HEK293 (cell line): ENCODE measurements around the gene MCAT.

Experiments used
- BCL11A ChIP-seq: fragments of 450-650 bp; formaldehyde crosslinking; IDR thresholded peaks from 2 replicates; pipeline ENCODE4 v1.5.1; 2016; ENCODE audit warnings: low read depth, missing biosample characterization, missing genetic modification characterization
- BCL11B ChIP-seq: fragments of 450-650 bp; formaldehyde crosslinking; IDR thresholded peaks from 2 replicates; pipeline ENCODE4 v1.5.1; 2016; ENCODE audit warnings: low read depth, missing biosample characterization, missing genetic modification characterization
- KLF1 ChIP-seq: fragments of 450-650 bp; formaldehyde crosslinking; IDR thresholded peaks from 2 replicates; pipeline ENCODE4 v1.5.1; 2016; ENCODE audit warnings: missing biosample characterization, missing genetic modification characterization
- MYNN ChIP-seq: fragments of 450-650 bp; formaldehyde crosslinking; IDR thresholded peaks from 2 replicates; pipeline ENCODE4 v1.5.1; 2016; ENCODE audit warnings: missing biosample characterization, missing genetic modification characterization, borderline replicate concordance
- MZF1 ChIP-seq: fragments of 450-650 bp; formaldehyde crosslinking; IDR thresholded peaks from 2 replicates; pipeline ENCODE4 v1.5.1; 2017; ENCODE audit warnings: missing biosample characterization, missing genetic modification characterization, borderline replicate concordance
- PRDM10 ChIP-seq: fragments of 450-650 bp; formaldehyde crosslinking; IDR thresholded peaks from 2 replicates; pipeline ENCODE4 v1.5.1; 2016; ENCODE audit warnings: missing biosample characterization, missing genetic modification characterization
- PRDM4 ChIP-seq: fragments of 450-650 bp; formaldehyde crosslinking; IDR thresholded peaks from 2 replicates; pipeline ENCODE4 v1.5.1; 2017; ENCODE audit warnings: missing biosample characterization, missing genetic modification characterization
- SP7 ChIP-seq: fragments of 450-650 bp; formaldehyde crosslinking; IDR thresholded peaks from 2 replicates; pipeline ENCODE4 v1.5.1; 2016; ENCODE audit warnings: missing biosample characterization, missing genetic modification characterization
- ZBTB26 ChIP-seq: fragments of 450-650 bp; formaldehyde crosslinking; optimal IDR thresholded peaks from 2 replicates; pipeline ENCODE3; 2016; ENCODE audit warnings: missing biosample characterization, mild to moderate bottlenecking, missing genetic modification characterization
- ZBTB7A ChIP-seq: fragments of 450-650 bp; formaldehyde crosslinking; IDR thresholded peaks from 2 replicates; pipeline ENCODE4 v1.5.1; 2016; ENCODE audit warnings: low read depth, missing biosample characterization, missing genetic modification characterization
- ZFHX2 ChIP-seq: fragments of 450-650 bp; formaldehyde crosslinking; conservative IDR thresholded peaks from 2 replicates; pipeline ENCODE4 v1.5.1; 2016; ENCODE audit warnings: missing biosample characterization, missing genetic modification characterization
- ZFP3 ChIP-seq: fragments of 450-650 bp; formaldehyde crosslinking; IDR thresholded peaks from 2 replicates; pipeline ENCODE4 v1.5.1; 2016; ENCODE audit warnings: low read depth, missing biosample characterization, missing genetic modification characterization
- ZNF10 ChIP-seq: fragments of 450-650 bp; formaldehyde crosslinking; IDR thresholded peaks from 2 replicates; pipeline ENCODE4 v1.5.1; 2017; ENCODE audit warnings: missing biosample characterization, missing genetic modification characterization
- ZNF133 ChIP-seq: fragments of 450-650 bp; formaldehyde crosslinking; IDR thresholded peaks from 2 replicates; pipeline ENCODE4 v1.5.1; 2016; ENCODE audit warnings: missing biosample characterization, missing genetic modification characterization
- ZNF138 ChIP-seq: fragments of 450-650 bp; formaldehyde crosslinking; IDR thresholded peaks from 2 replicates; pipeline ENCODE4 v1.5.1; 2016; ENCODE audit warnings: missing biosample characterization, missing genetic modification characterization, borderline replicate concordance
- ZNF157 ChIP-seq: fragments of 450-650 bp; formaldehyde crosslinking; IDR thresholded peaks from 2 replicates; pipeline ENCODE4 v1.5.1; 2016; ENCODE audit warnings: missing biosample characterization, missing genetic modification characterization
- ZNF16 ChIP-seq: fragments of 450-650 bp; formaldehyde crosslinking; IDR thresholded peaks from 2 replicates; pipeline ENCODE4 v1.5.1; 2016; ENCODE audit warnings: low read depth, missing biosample characterization, missing genetic modification characterization
- ZNF169 ChIP-seq: fragments of 450-650 bp; formaldehyde crosslinking; IDR thresholded peaks from 2 replicates; pipeline ENCODE4 v1.5.1; 2016; ENCODE audit warnings: missing biosample characterization, missing genetic modification characterization
- ZNF174 ChIP-seq: fragments of 450-650 bp; formaldehyde crosslinking; IDR thresholded peaks from 2 replicates; pipeline ENCODE4 v1.5.0; 2017; ENCODE audit warnings: missing biosample characterization, mild to moderate bottlenecking, missing genetic modification characterization
- ZNF248 ChIP-seq: fragments of 450-650 bp; formaldehyde crosslinking; IDR thresholded peaks from 2 replicates; pipeline ENCODE4 v1.5.1; 2017; ENCODE audit warnings: missing biosample characterization, missing genetic modification characterization
- ZNF26 ChIP-seq: fragments of 450-650 bp; formaldehyde crosslinking; IDR thresholded peaks from 2 replicates; pipeline ENCODE4 v1.5.1; 2016; ENCODE audit warnings: missing biosample characterization, missing genetic modification characterization
- ZNF37A ChIP-seq: fragments of 450-650 bp; IDR thresholded peaks from 2 replicates; pipeline ENCODE4 v1.5.1; 2018; ENCODE audit warnings: missing biosample characterization, missing genetic modification characterization
- ZNF391 ChIP-seq: fragments of 450-650 bp; formaldehyde crosslinking; IDR thresholded peaks from 2 replicates; pipeline ENCODE4 v1.5.1; 2016; ENCODE audit warnings: low read depth, missing biosample characterization, missing genetic modification characterization, borderline replicate concordance
- ZNF404 ChIP-seq: fragments of 450-650 bp; formaldehyde crosslinking; IDR thresholded peaks from 2 replicates; pipeline ENCODE4 v1.5.1; 2017; ENCODE audit warnings: missing biosample characterization, missing genetic modification characterization
- ZNF521 ChIP-seq: fragments of 450-650 bp; formaldehyde crosslinking; IDR thresholded peaks from 2 replicates; pipeline ENCODE4 v1.5.1; 2017; ENCODE audit warnings: missing biosample characterization, mild to moderate bottlenecking, missing genetic modification characterization
- ZNF544 ChIP-seq: fragments of 450-650 bp; formaldehyde crosslinking; IDR thresholded peaks from 2 replicates; pipeline ENCODE4 v1.5.0; 2017; ENCODE audit warnings: missing biosample characterization, missing genetic modification characterization
- ZNF639 ChIP-seq: fragments of 450-650 bp; formaldehyde crosslinking; IDR thresholded peaks from 2 replicates; pipeline ENCODE4 v1.5.1; 2016; ENCODE audit warnings: missing biosample characterization, missing genetic modification characterization
- ZSCAN23 ChIP-seq: fragments of 450-650 bp; formaldehyde crosslinking; IDR thresholded peaks from 2 replicates; pipeline ENCODE4 v1.5.1; 2016; ENCODE audit warnings: missing biosample characterization, missing genetic modification characterization
- ZSCAN30 ChIP-seq: fragments of 450-650 bp; IDR thresholded peaks from 2 replicates; pipeline ENCODE4 v1.5.1; 2018; ENCODE audit warnings: missing biosample characterization, mild to moderate bottlenecking, missing genetic modification characterization, moderate library complexity

Gene MCAT

GRCh38 chr22:43187171-43188099 lies 44.2 kb upstream of the MCAT start (continued):
- TF ChIP-seq PRDM4 (tag by site-specific recombination) (peak; percentile 60; the same call in 1 of the 2 replicates), KLF1 (peak; percentile 82), ZNF133 (tag by site-specific recombination) (no peak), BCL11B (no peak), ZBTB7A (tag by site-specific recombination) (0 out of 2 replicates have a peak, but pooled peaks have one; percentile 64), SP7 (tag by site-specific recombination) (peak; percentile 81), ZNF248 (tag by site-specific recombination) (no peak), ZSCAN23 (no peak), ZNF544 (tag by site-specific recombination) (no peak), BCL11A (no peak), ZNF639 (peak; percentile 66; the same call in 1 of the 2 replicates), MZF1 (no peak; the same call in 1 of the 2 replicates), ZNF169 (no peak), ZNF26 (tag by site-specific recombination) (no peak), ZNF174 (no peak), ZNF157 (tag by site-specific recombination) (no peak), ZNF391 (tag by site-specific recombination) (peak; percentile 51; the same call in 1 of the 2 replicates), ZNF138 (tag by site-specific recombination) (no peak), ZFHX2 (tag by site-specific recombination) (no peak; the same call in 1 of the 2 replicates), ZFP3 (tag by site-specific recombination) (no peak), ZNF16 (tag by site-specific recombination) (no peak), PRDM10 (peak; percentile 45), ZSCAN30 (peak; percentile 94), ZNF404 (tag by site-specific recombination) (no peak), MYNN (tag by site-specific recombination) (no peak), ZNF521 (tag by site-specific recombination) (no peak), ZNF10 (tag by site-specific recombination) (peak; percentile 46; the same call in 1 of the 2 replicates), ZBTB26 (peak; percentile 93), ZNF37A (tag by site-specific recombination) (no peak)
